Measurements from ENCODE around the gene DMKN. TPM values are rescaled to one million over a fixed set of nuclear protein-coding genes. Genes with fewer than 3 reads are reported as not detected.
A peak's percentile ranks its signal among the peaks of the same experiment; 100 is the strongest.

DMKN gene
- total and polyA plus RNA-seq, 4 donors = 79.0 to 278 (median 106) TPM

- DNase-seq = peak; percentile 62 to 75 (median 67)
- Histone ChIP-seq H3K9me3 (ENCODE audit: control insufficient read depth in 4 of 4, insufficient read depth in 3 of 4, low read length in 3 of 4) (no peaks in the 10 kb centered on the region), H3K9ac (ENCODE audit: insufficient read depth in 1 of 2, low read length in 2 of 2) (no peak overlapping the region), H3K4me1 (ENCODE audit: control insufficient read depth in 5 of 5, insufficient read depth in 5 of 5, low read length in 5 of 5) (peaks cover 0 to 5% (median 0%) of the 10 kb centered on the region in 5 donors), H3K27me3 (ENCODE audit: control insufficient read depth in 3 of 3, insufficient read depth in 3 of 3, low read length in 2 of 3) (no peaks in the 10 kb centered on the region), H3K27ac (ENCODE audit: low read depth in 1 of 2, low read length in 1 of 2) (no peak overlapping the region), H3K4me3 (no peak overlapping the region), H3K36me3 (ENCODE audit: control insufficient read depth in 4 of 4, insufficient read depth in 4 of 4, low read length in 4 of 4) (peaks cover 0 to 4% (median 0%) of the 10 kb centered on the region in 4 donors)
- peak; percentile 84 for ATAC-seq (ENCODE audit: insufficient read depth, low FRiP score)
- peak; percentile 95 for TF ChIP-seq CTCF (IDR thresholded peaks at IDR 0.05; ENCODE audit: control extremely low read depth, extremely low read depth)
- 26 to 28% methylated on average over 30 of the region's 30 CpGs for WGBS, 2 donors
Measured at GRCh38 chr19:35495107-35496064, 18.1 kb downstream of the DMKN start.

- no peak for DNase-seq
- Histone ChIP-seq H3K27ac (ENCODE audit: low read depth in 1 of 2, low read length in 1 of 2) (no peak overlapping the region), H3K27me3 (ENCODE audit: control insufficient read depth in 3 of 3, insufficient read depth in 3 of 3, low read length in 2 of 3) (no peaks in the 10 kb centered on the region), H3K36me3 (ENCODE audit: control insufficient read depth in 4 of 4, insufficient read depth in 4 of 4, low read length in 4 of 4) (peaks cover 0 to 2% (median 0%) of the 10 kb centered on the region in 4 donors), H3K4me1 (ENCODE audit: control insufficient read depth in 5 of 5, insufficient read depth in 5 of 5, low read length in 5 of 5) (peaks cover 0 to 5% (median 0%) of the 10 kb centered on the region in 5 donors), H3K9ac (ENCODE audit: insufficient read depth in 1 of 2, low read length in 2 of 2) (no peak overlapping the region), H3K9me3 (ENCODE audit: control insufficient read depth in 4 of 4, insufficient read depth in 3 of 4, low read length in 3 of 4) (no peaks in the 10 kb centered on the region), H3K4me3 (no peak overlapping the region)
- WGBS, 2 donors = 87 to 93% methylated on average over 9 of the region's 9 CpGs
- TF ChIP-seq CTCF (IDR thresholded peaks at IDR 0.05; ENCODE audit: control extremely low read depth, extremely low read depth) = no peak
- no peak for ATAC-seq (ENCODE audit: insufficient read depth, low FRiP score)
Measured at GRCh38 chr19:35493971-35494370, 19.5 kb downstream of the DMKN start.

- ATAC-seq (ENCODE audit: insufficient read depth, low FRiP score) = no peak
- TF ChIP-seq CTCF (IDR thresholded peaks at IDR 0.05; ENCODE audit: control extremely low read depth, extremely low read depth) = no peak
- Histone ChIP-seq H3K9ac (ENCODE audit: insufficient read depth in 1 of 2, low read length in 2 of 2) (no peak overlapping the region), H3K36me3 (ENCODE audit: control insufficient read depth in 4 of 4, insufficient read depth in 4 of 4, low read length in 4 of 4) (no peaks in the 10 kb centered on the region), H3K9me3 (ENCODE audit: control insufficient read depth in 4 of 4, insufficient read depth in 3 of 4, low read length in 3 of 4) (no peaks in the 10 kb centered on the region), H3K27ac (ENCODE audit: low read depth in 1 of 2, low read length in 1 of 2) (no peak overlapping the region), H3K27me3 (ENCODE audit: control insufficient read depth in 3 of 3, insufficient read depth in 3 of 3, low read length in 2 of 3) (no peaks in the 10 kb centered on the region), H3K4me3 (no peak overlapping the region), H3K4me1 (ENCODE audit: control insufficient read depth in 5 of 5, insufficient read depth in 5 of 5, low read length in 5 of 5) (peaks cover 0 to 15% (median 0%) of the 10 kb centered on the region in 5 donors)
- WGBS, 2 donors = 83 to 85% methylated on average over 9 of the region's 9 CpGs
- DNase-seq = no peak
Measured at GRCh38 chr19:35491836-35492360, 21.6 kb downstream of the DMKN start.

Data from lung (tissue), 12 donors.